HL-60 (cell line): ENCODE results near the gene TUBB4B.

Experiments used
- DNase-seq, 2 experiments: peaks; one replicate each; pipeline ENCODE4 v3.0.0-alpha.2; 2010 to 2020; ENCODE audit warnings: low read depth in 1 of 2, low spot score in 1 of 2
- H3K27ac ChIP-seq: fragments of 250-450 bp; sonication (Bioruptor Pico); replicated peaks from 2 replicates; pipeline ENCODE4 v1.5.1; 2020; ENCODE audit warnings: mild to moderate bottlenecking, moderate library complexity
- H3K27me3 ChIP-seq: fragments of 250-450 bp; sonication (Bioruptor Pico); 2 replicates; pipeline ENCODE4 v1.5.1; 2021; ENCODE audit warnings: mild to moderate bottlenecking, moderate library complexity; ENCODE audit not compliant: insufficient read depth, poor library complexity, severe bottlenecking
- H3K4me3 ChIP-seq: replicated peaks from 2 replicates; pipeline ENCODE4 v1.5.1; 2011; ENCODE audit warnings: mild to moderate bottlenecking, control low read depth, low read length; ENCODE audit not compliant: insufficient read depth
- GABPA ChIP-seq: IDR thresholded peaks from 2 replicates; pipeline ENCODE4 v1.6.1; 2012; ENCODE audit warnings: low read depth
- POLR2AphosphoS5 ChIP-seq: IDR thresholded peaks from 2 replicates; pipeline ENCODE4 v1.6.1; 2012; ENCODE audit warnings: low read depth
- REST ChIP-seq: IDR thresholded peaks from 2 replicates; pipeline ENCODE4 v1.6.1; 2012; ENCODE audit warnings: low read depth; ENCODE audit not compliant: insufficient replicate concordance
- SPI1 ChIP-seq: IDR thresholded peaks from 2 replicates; pipeline ENCODE4 v1.6.1; 2012; ENCODE audit warnings: low read depth, mild to moderate bottlenecking, borderline replicate concordance
- TF ChIP-seq, protein P1 (sequence below): IDR thresholded peaks from one replicate; pipeline ENCODE4 v1.5.1; 2011; ENCODE audit warnings: low read length, control low read depth, inconsistent platforms; ENCODE audit not compliant: insufficient read depth

TUBB4B gene

DNA sequence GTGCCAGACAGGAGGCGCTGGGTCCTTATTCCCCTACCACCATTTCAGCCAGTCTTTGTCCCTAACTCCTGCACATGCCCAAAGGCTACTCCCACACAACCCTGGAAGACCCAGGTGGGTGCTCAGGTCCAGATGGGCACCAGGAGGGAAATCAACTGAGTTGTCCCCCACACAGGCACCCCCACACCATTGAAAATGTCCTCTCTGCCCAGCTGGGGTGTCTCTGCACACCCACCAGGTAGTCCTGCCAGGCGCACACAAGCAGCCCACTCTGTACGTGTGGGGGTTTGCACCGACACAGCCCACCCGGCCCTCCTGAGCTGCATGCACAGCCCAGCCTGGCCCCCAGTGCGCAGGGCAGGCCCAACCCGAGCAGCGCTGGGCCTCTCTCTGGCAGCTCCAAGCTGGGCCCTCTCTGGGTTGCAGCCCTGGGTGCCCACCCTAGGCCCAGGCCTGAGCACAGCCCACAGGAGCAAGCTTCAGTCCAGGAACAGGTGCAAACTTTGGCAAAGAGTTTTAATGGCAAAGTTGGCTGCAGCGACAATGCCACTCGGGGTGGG lies 21.2 kb upstream of the TUBB4B start:
- TF ChIP-seq SPI1, result no peak
- TF ChIP-seq REST, result no peak
- TF ChIP-seq, protein P1, sequence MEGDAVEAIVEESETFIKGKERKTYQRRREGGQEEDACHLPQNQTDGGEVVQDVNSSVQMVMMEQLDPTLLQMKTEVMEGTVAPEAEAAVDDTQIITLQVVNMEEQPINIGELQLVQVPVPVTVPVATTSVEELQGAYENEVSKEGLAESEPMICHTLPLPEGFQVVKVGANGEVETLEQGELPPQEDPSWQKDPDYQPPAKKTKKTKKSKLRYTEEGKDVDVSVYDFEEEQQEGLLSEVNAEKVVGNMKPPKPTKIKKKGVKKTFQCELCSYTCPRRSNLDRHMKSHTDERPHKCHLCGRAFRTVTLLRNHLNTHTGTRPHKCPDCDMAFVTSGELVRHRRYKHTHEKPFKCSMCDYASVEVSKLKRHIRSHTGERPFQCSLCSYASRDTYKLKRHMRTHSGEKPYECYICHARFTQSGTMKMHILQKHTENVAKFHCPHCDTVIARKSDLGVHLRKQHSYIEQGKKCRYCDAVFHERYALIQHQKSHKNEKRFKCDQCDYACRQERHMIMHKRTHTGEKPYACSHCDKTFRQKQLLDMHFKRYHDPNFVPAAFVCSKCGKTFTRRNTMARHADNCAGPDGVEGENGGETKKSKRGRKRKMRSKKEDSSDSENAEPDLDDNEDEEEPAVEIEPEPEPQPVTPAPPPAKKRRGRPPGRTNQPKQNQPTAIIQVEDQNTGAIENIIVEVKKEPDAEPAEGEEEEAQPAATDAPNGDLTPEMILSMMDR, result no peak
- TF ChIP-seq POLR2AphosphoS5, result no peak
- no peak for TF ChIP-seq GABPA
- Histone ChIP-seq H3K27ac (no peak overlapping the region), H3K4me3 (no peak overlapping the region), H3K27me3 (no peaks in the 10 kb centered on the region)
- no peak for DNase-seq

- Histone ChIP-seq H3K27ac (no peak overlapping the region), H3K27me3 (no peaks in the 10 kb centered on the region), H3K4me3 (no peak overlapping the region)
- TF ChIP-seq REST (no peak), POLR2AphosphoS5 (no peak), SPI1 (no peak), GABPA (no peak)
- TF ChIP-seq, protein P1, result no peak
- DNase-seq, result no peak
Measured at GRCh38 chr9:137220317-137221094, 20.6 kb upstream of the TUBB4B start.

- Histone ChIP-seq H3K27me3 (no peaks in the 10 kb centered on the region), H3K4me3 (no peak overlapping the region), H3K27ac (no peak overlapping the region)
- DNase-seq, result no peak
- TF ChIP-seq, protein P1, result no peak
- no peak for TF ChIP-seq REST
- TF ChIP-seq GABPA, result no peak
- no peak for TF ChIP-seq SPI1
- TF ChIP-seq POLR2AphosphoS5, result no peak
Measured at GRCh38 chr9:137221095-137221505, 20.0 kb upstream of the TUBB4B start.
